Endothelial cell of umbilical vein (primary cell): ENCODE results near the gene CHST11. TPM values are rescaled to one million over a fixed set of nuclear protein-coding genes. Genes with fewer than 3 reads are reported as not detected.

Experiments
- BruUV-seq: library from RNA; stranded (reverse); fragments of 400-500 nt; replicated peaks from 2 replicates; lab custom pipeline; 2021; lab: Mats Ljungman, UMichigan
- CTCF ChIA-PET: fragments of 300-600, 350-600 bp; sonication (Branson Sonifier 250); formaldehyde crosslinking; loops from one replicate; lab custom pipeline; 2021; ENCODE audit warnings: antibody characterized with exemption, inconsistent platforms; lab: Charles Lee
- POLR2A ChIA-PET: fragments of 300-600, 350-600 bp; sonication (Branson Sonifier 250); formaldehyde crosslinking; loops from one replicate; lab custom pipeline; 2021; ENCODE audit warnings: antibody characterized with exemption, inconsistent platforms; lab: Charles Lee
- DNase-seq: peaks from one replicate; pipeline ENCODE4 v3.0.0-alpha.2; 2011; ENCODE audit warnings: low read depth, low spot score
- FAIRE-seq: peaks from 2 replicates; lab custom pipeline; 2011; peaks lifted over from hg19 to GRCh38; lab: Jason Lieb, UNC
- H2AFZ ChIP-seq: 2 replicates; pipeline ENCODE4 v1.6.0; 2012; ENCODE audit warnings: low read depth, low read length, control low read depth, inconsistent platforms
- H3K27ac ChIP-seq: 2 replicates; pipeline ENCODE4 v1.5.1; 2011; ENCODE audit warnings: low read depth, mild to moderate bottlenecking, control low read depth, low read length, moderate library complexity; ENCODE audit not compliant: insufficient read depth
- H3K27me3 ChIP-seq, 2 experiments: 2 replicates each; pipeline versions ENCODE4 v1.6.0 to v1.6.1; 2011; ENCODE audit warnings: low read length in 2 of 2, mixed read lengths in 1 of 2; ENCODE audit not compliant: control insufficient read depth in 2 of 2, insufficient read depth in 2 of 2
- H3K36me3 ChIP-seq, 2 experiments: 2 replicates in 1 of 2; 3 replicates in 1 of 2; pipeline ENCODE4 v1.5.1; 2011; ENCODE audit warnings: low read length in 2 of 2, mild to moderate bottlenecking in 1 of 2, moderate library complexity in 1 of 2; ENCODE audit not compliant: control insufficient read depth in 2 of 2, insufficient read depth in 2 of 2; ENCODE audit errors: extremely low read depth in 1 of 2
- H3K4me1 ChIP-seq: 3 replicates; pipeline ENCODE4 v1.5.1; 2011; ENCODE audit warnings: mild to moderate bottlenecking, low read length; ENCODE audit not compliant: control insufficient read depth, insufficient read depth; ENCODE audit errors: extremely low read depth
- H3K4me2 ChIP-seq: 2 replicates; pipeline ENCODE4 v1.6.1; 2011; ENCODE audit warnings: low read length, control low read depth, mixed read lengths; ENCODE audit not compliant: insufficient read depth
- H3K4me3 ChIP-seq, 3 experiments: fragments of 200-600 bp in 1 of 3; sonication (generic), shearing (Covaris generic) in 1 of 3; replicated peaks in 1 of 3; 2 replicates each; pipeline ENCODE4 v1.5.1; 2011 to 2016; ENCODE audit warnings: control low read depth in 3 of 3, low read length in 3 of 3, mild to moderate bottlenecking in 2 of 3, inconsistent platforms in 1 of 3, low read depth in 1 of 3, moderate library complexity in 1 of 3; ENCODE audit not compliant: insufficient read depth in 1 of 3
- H3K79me2 ChIP-seq: 2 replicates; pipeline ENCODE4 v1.6.0; 2012; ENCODE audit warnings: low read length, inconsistent platforms; ENCODE audit not compliant: control insufficient read depth, insufficient read depth
- H3K9ac ChIP-seq: replicated peaks from 2 replicates; pipeline ENCODE3; 2011; ENCODE audit warnings: low read length, control low read depth; ENCODE audit not compliant: insufficient read depth; ENCODE audit errors: extremely low read depth
- H3K9me1 ChIP-seq: replicated peaks from 3 replicates; pipeline ENCODE4 v1.6.0; 2011; ENCODE audit warnings: mild to moderate bottlenecking, low read length; ENCODE audit not compliant: control insufficient read depth, insufficient read depth; ENCODE audit errors: extremely low read depth
- H3K9me3 ChIP-seq: replicated peaks from 2 replicates; pipeline ENCODE4 v1.5.1; 2012; ENCODE audit warnings: low read length, inconsistent platforms; ENCODE audit not compliant: control insufficient read depth, insufficient read depth
- H4K20me1 ChIP-seq: replicated peaks from 2 replicates; pipeline ENCODE3; 2011; ENCODE audit warnings: mild to moderate bottlenecking, low read length; ENCODE audit not compliant: control insufficient read depth, insufficient read depth; ENCODE audit errors: extremely low read depth
- CTCF ChIP-seq, 2 donors: IDR thresholded peaks; 1 replicate in 1 of 2; 2 replicates in 1 of 2; pipeline ENCODE4 v1.5.1; 2011; ENCODE audit warnings: low read length in 2 of 2, mild to moderate bottlenecking in 2 of 2, moderate library complexity in 2 of 2, control low read depth in 1 of 2, inconsistent platforms in 1 of 2, low read depth in 1 of 2; ENCODE audit not compliant: insufficient read depth in 1 of 2; ENCODE audit errors: extremely low read depth in 1 of 2
- EZH2 ChIP-seq: IDR thresholded peaks from 2 replicates; pipeline ENCODE4 v1.6.1; 2012; ENCODE audit warnings: borderline replicate concordance, low read depth, mild to moderate bottlenecking, moderate library complexity, low read length, inconsistent platforms; ENCODE audit not compliant: severe bottlenecking
- FOS ChIP-seq: IDR thresholded peaks from 2 replicates; pipeline ENCODE4 v1.6.1; 2011; ENCODE audit warnings: mild to moderate bottlenecking, low read length, moderate library complexity, borderline replicate concordance; ENCODE audit not compliant: insufficient read depth
- GATA2 ChIP-seq: IDR thresholded peaks from 2 replicates; pipeline ENCODE4 v1.7.0; 2011; ENCODE audit warnings: low read depth, mild to moderate bottlenecking, moderate library complexity, mixed read lengths, low read length; ENCODE audit not compliant: insufficient read length, insufficient read depth
- JUN ChIP-seq: IDR thresholded peaks from 2 replicates; pipeline ENCODE4 v1.6.1; 2011; ENCODE audit warnings: borderline replicate concordance, low read depth; ENCODE audit not compliant: insufficient read length, insufficient read depth
- MAX ChIP-seq: IDR thresholded peaks from 2 replicates; pipeline ENCODE4 v1.6.1; 2011; ENCODE audit not compliant: insufficient read depth, insufficient read length
- MYC ChIP-seq: IDR thresholded peaks from one replicate; pipeline ENCODE4 v1.6.1; 2011; ENCODE audit warnings: mild to moderate bottlenecking, low read depth, low read length
- POLR2A ChIP-seq: IDR thresholded peaks from 2 replicates; pipeline ENCODE4 v1.6.1; 2012; ENCODE audit warnings: low read depth, mild to moderate bottlenecking, control low read depth, low read length
- POLR2AphosphoS5 ChIP-seq: IDR thresholded peaks from 2 replicates; pipeline ENCODE4 v1.6.1; 2012; ENCODE audit warnings: low read depth, mild to moderate bottlenecking, control low read depth, low read length, moderate library complexity; ENCODE audit not compliant: insufficient read depth
- dilution Hi-C: fragments of 300-500 bp; cut with MboI; formaldehyde crosslinking; loops from one replicate; pipeline ENCODE4 v1.15.0; 2019; ENCODE audit warnings: low sequenced_read_pairs; ENCODE audit not compliant: extremely low pct_ligation_motif_present
- intact Hi-C: fragments of 100-400 bp; cut with micrococcal nuclease; formaldehyde crosslinking; loops from one replicate; pipeline ENCODE4 v1.10.0; 2022
- polyA plus RNA-seq, 4 experiments: library from polyadenylated mRNA; depleted of rRNA in 3 of 4; stranded (reverse) in 3 of 4; unstranded in 1 of 4; fragments of >200 nt; gene quantifications; 2 replicates each; pipeline versions ENCODE4 v1.2.1 to v1.2.3, GENCODE V29; 2011 to 2012; ENCODE audit warnings: missing spikeins in 1 of 4
- total RNA-seq: library from RNA; stranded (reverse); gene quantifications from 2 replicates; pipeline ENCODE4 v1.2.3, GENCODE V29; 2021

CHST11 gene
- total and polyA plus RNA-seq, 2 donors (not counting 3 experiments of a cell fraction or from before 2014, with no cell fraction given): 19.7 to 20.9 TPM

DNA sequence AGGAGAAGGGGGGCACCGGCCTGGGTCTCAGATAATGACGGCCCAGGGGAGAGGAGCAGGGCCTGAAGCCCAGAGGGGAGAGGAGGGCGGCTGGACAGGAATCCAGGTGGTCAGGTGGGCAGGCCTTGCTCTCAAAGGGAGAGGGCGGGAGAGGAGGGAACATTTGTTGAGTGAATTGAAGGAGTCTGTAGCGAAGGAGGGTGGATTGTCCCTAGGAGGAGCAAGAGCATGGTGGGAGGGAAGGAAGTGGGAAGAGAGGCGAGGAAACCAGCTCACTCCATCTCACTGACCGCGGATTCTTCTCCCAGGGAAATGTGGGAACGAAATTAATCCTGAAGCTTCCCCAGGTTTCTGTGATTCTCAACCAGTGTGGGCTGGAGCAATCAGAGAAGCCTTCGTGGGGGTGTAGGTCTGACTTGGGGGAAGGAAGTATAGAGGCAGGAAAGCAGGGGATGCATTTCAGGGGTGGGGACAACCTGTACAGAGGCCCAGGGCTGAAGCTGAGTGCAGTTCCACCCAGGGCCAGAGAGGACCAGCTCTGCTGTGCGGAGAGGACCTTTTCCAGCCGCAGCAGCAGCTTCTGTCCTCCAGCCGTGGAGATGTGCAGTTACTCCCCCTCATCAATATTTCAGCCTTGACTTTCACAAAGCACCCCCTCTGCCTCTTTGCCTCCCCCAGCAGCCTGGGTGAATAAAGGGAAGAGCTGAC is 100.9 kb downstream of the CHST11 start:
- ChIA-PET POLR2A (no interaction called here), CTCF (interaction anchor here (0.8 to 1.3 kb wide), 2 partner anchors 41 to 176 kb away, joined by 3 read pairs; no protein-coding TSS in a partner anchor)
- no peak for DNase-seq
- FAIRE-seq: no peak
- Histone ChIP-seq H3K9ac (no peak overlapping the region), H3K4me1 (no peaks in the 10 kb centered on the region), H3K79me2 (no peaks in the 10 kb centered on the region), H3K9me3 (no peaks in the 10 kb centered on the region), H3K4me2 (no peak overlapping the region), H3K4me3 (no peak overlapping the region), H3K27ac (no peak overlapping the region), H3K9me1 (no peaks in the 10 kb centered on the region), H4K20me1 (no peaks in the 10 kb centered on the region), H3K36me3 (no peaks in the 10 kb centered on the region), H2AFZ (no peak overlapping the region), H3K27me3 (no peaks in the 10 kb centered on the region)
- TF ChIP-seq MYC: no peak
- TF ChIP-seq GATA2: no peak
- no peak for TF ChIP-seq MAX
- TF ChIP-seq JUN: no peak
- TF ChIP-seq EZH2: no peak
- TF ChIP-seq POLR2AphosphoS5: no peak
- TF ChIP-seq FOS: no peak
- no peak for TF ChIP-seq CTCF (IDR thresholded peaks at IDR 0.05; ENCODE audit: extremely low read depth in 1 of 2, insufficient read depth in 1 of 2, low read depth in 1 of 2, low read length in 2 of 2)
- TF ChIP-seq POLR2A: no peak
- intact Hi-C loops: no loop called here
- dilution Hi-C loops: no loop called here
- BruUV-seq: no TSS peak
